Bronchial epithelial cell (primary cell): ENCODE measurements around the gene RBM26. TPM values are rescaled to one million over a fixed set of nuclear protein-coding genes. Genes with fewer than 3 reads are reported as not detected.
"Not testable (repeated sequence)": the region's sequence is repeated elsewhere in the genome, so short reads cannot be mapped to it uniquely, and the experiment has no call there.

Experiments used
- DNase-seq: peaks from one replicate; pipeline ENCODE4 v3.0.0-alpha.2; 2010; ENCODE audit warnings: low read depth
- FAIRE-seq: peaks from 2 replicates; lab custom pipeline; 2011; peaks lifted over from hg19 to GRCh38; lab: Jason Lieb, UNC
- H3K27me3 ChIP-seq: 2 replicates; pipeline ENCODE4 v1.5.1; 2011; ENCODE audit warnings: low read length; ENCODE audit not compliant: control insufficient read depth, insufficient read depth
- H3K36me3 ChIP-seq: 2 replicates; pipeline ENCODE4 v1.5.1; 2011; ENCODE audit warnings: low read length; ENCODE audit not compliant: control insufficient read depth, insufficient read depth
- H3K4me3 ChIP-seq: 2 replicates; pipeline ENCODE4 v1.5.1; 2011; ENCODE audit warnings: mild to moderate bottlenecking, low read depth, low read length, control low read depth
- CTCF ChIP-seq: IDR thresholded peaks from 2 replicates; pipeline ENCODE4 v1.5.1; 2011; ENCODE audit warnings: mild to moderate bottlenecking, moderate library complexity, low read length, control low read depth, inconsistent platforms; ENCODE audit not compliant: insufficient read depth, severe bottlenecking
- total RNA-seq: library from RNA; depleted of rRNA; stranded (reverse); fragments of >200 nt; gene quantifications from 2 replicates; pipeline ENCODE4 v1.2.1, GENCODE V29; 2014

Gene RBM26
- total RNA-seq, 1 donor from 2014 or later, result 13.7 TPM

GRCh38 chr13:79283742-79284141 lies 122.3 kb downstream of the RBM26 start:
- H3K4me3 ChIP-seq, result no peak overlapping the region
- no peak for DNase-seq
- H3K36me3 ChIP-seq, result no peaks in the 10 kb centered on the region
- H3K27me3 ChIP-seq, result no peaks in the 10 kb centered on the region
- TF ChIP-seq CTCF, result no peak
- no peak for FAIRE-seq

DNA sequence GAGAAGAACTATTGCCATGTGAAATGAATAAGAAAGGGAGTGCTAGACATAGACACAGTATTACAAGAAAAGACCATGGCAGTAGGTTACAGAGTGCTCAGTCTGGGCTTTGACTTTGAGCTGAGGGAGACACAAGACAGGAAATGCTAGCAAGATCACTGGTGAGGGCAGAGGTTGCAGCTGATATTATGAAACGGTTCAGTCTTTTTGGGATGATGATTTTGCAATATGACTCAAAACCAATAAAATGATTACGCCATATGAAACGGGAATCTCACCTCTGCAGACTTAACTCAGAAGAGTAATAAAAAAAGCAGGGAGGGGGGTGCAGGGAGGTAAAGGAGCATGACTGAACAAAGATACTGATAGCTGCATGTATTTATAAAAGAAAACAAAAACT lies 123.1 kb downstream of the RBM26 start:
- no peak for TF ChIP-seq CTCF
- DNase-seq (peak; percentile 84), FAIRE-seq (no peak)
- no peaks in the 10 kb centered on the region for H3K27me3 ChIP-seq
- no peak overlapping the region for H3K4me3 ChIP-seq
- H3K36me3 ChIP-seq, result no peaks in the 10 kb centered on the region

DNA sequence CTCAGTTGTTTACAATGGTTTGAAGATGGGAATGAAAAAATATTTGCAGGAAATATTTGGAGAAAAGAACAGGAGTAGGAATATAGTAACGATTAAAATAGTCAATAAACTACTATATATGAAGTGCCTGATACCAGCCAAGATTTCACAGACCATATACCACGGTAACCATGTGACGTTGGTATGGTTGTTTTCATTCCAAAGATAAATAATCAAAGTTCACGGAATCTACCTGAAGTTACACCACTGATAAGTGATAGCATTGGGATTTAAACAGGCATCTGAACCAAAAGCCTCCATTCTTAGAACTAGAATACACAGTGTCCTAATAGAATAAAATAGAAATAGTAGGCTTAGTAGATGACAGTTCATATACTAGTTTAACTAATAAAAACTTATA lies 123.5 kb downstream of the RBM26 start:
- TF ChIP-seq CTCF, result no peak
- DNase-seq (no peak), FAIRE-seq (no peak)

GRCh38 chr13:79281339-79281747 lies 124.7 kb downstream of the RBM26 start:
- no peak for DNase-seq
- no peak for TF ChIP-seq CTCF
- FAIRE-seq, result no peak

More for the DNA sequence above, 123.5 kb downstream of the RBM26 start:
- H3K27me3 ChIP-seq, result no peaks in the 10 kb centered on the region
- H3K36me3 ChIP-seq, result no peaks in the 10 kb centered on the region
- no peak overlapping the region for H3K4me3 ChIP-seq

GRCh38 chr13:79279735-79280134 lies 126.3 kb downstream of the RBM26 start:
- H3K4me3 ChIP-seq, H3K27me3 ChIP-seq, H3K36me3 ChIP-seq, FAIRE-seq, DNase-seq: not testable (repeated sequence)

More at GRCh38 chr13:79281339-79281747, 124.7 kb downstream of the RBM26 start:
- H3K36me3 ChIP-seq, result no peaks in the 10 kb centered on the region
- no peaks in the 10 kb centered on the region for H3K27me3 ChIP-seq
- H3K4me3 ChIP-seq, result no peak overlapping the region

- Histone ChIP-seq H3K27me3 (peaks cover 1% of the 10 kb centered on the region), H3K4me3 (no peak overlapping the region), H3K36me3 (no peaks in the 10 kb centered on the region)
- no peak for DNase-seq
- FAIRE-seq, result no peak
- TF ChIP-seq CTCF, result no peak
Observed at GRCh38 chr13:79273045-79273444, 133.0 kb downstream of the RBM26 start.
